Fibroblast of mammary gland (primary cell): ENCODE measurements around the gene DICER1.

ENCODE experiments used
- DNase-seq: peaks from one replicate; pipeline ENCODE4 v3.0.0-alpha.2; 2010; ENCODE audit warnings: low read depth
- H3K4me3 ChIP-seq: 2 replicates; pipeline ENCODE4 v1.5.1; 2011; ENCODE audit warnings: low read depth, mild to moderate bottlenecking, low read length, moderate library complexity; ENCODE audit not compliant: control insufficient read depth
- TF ChIP-seq, protein P1 (sequence below): conservative IDR thresholded peaks from 2 replicates; pipeline ENCODE4 v1.5.1; 2011; ENCODE audit warnings: low read depth, low read length, inconsistent platforms; ENCODE audit not compliant: control insufficient read depth, insufficient read depth

The DICER1 gene

DNA sequence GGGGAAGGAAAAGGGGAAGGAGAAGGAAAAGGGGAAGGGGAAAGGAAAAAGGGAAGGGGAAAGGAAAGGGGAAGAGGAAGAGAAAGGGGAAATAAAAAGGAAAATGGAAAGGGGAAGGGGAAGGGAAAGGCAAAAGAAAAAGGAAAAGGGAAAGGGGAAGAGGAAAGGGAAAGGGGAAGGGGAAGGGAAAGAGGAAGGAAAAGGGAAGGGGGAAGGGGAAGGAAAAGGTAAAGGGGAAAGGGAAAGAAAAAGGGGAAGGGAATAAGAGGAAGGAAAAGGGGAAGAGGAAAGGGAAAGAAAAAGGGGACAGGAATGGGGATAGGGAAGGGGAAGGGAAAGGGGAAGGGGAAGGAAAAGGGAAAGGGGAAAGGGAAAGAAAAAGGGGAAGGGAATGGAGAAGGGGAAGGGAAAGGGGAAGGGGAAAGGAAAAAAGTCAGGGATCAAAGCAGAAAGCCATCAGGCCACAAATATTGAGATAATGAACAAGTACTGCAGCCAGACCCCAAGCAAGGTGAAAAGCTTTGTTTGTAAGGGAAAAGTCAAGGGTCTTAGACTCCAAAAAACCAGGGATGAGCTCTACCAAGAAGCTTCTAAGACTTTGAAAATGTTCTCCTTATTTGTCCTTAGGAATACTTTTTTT is 20.0 kb downstream of the DICER1 start:
- H3K4me3 ChIP-seq: no peak overlapping the region
- TF ChIP-seq, protein P1, sequence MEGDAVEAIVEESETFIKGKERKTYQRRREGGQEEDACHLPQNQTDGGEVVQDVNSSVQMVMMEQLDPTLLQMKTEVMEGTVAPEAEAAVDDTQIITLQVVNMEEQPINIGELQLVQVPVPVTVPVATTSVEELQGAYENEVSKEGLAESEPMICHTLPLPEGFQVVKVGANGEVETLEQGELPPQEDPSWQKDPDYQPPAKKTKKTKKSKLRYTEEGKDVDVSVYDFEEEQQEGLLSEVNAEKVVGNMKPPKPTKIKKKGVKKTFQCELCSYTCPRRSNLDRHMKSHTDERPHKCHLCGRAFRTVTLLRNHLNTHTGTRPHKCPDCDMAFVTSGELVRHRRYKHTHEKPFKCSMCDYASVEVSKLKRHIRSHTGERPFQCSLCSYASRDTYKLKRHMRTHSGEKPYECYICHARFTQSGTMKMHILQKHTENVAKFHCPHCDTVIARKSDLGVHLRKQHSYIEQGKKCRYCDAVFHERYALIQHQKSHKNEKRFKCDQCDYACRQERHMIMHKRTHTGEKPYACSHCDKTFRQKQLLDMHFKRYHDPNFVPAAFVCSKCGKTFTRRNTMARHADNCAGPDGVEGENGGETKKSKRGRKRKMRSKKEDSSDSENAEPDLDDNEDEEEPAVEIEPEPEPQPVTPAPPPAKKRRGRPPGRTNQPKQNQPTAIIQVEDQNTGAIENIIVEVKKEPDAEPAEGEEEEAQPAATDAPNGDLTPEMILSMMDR: no peak
- DNase-seq: no peak

DNA sequence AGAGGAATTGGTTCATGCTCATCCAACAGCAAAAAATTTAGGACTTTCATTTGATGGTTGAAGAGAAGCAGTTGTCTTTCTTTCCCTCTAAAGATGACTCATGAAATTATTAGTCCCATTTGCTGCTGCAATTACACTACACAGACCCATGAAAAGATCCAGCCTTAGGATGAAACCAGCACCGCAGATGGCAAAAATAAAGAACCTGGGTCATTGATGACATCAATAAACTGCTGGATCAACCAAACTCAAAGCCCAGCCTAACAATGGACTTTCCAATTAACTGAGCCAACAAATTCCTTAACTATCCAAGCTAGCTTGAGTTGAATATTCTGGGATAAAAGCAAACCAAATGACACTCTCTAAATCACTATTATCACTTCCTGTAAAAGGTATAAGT is 20.7 kb downstream of the DICER1 start:
- TF ChIP-seq, protein P1: no peak
- H3K4me3 ChIP-seq: no peak overlapping the region
- peak; percentile 63 for DNase-seq

DNA sequence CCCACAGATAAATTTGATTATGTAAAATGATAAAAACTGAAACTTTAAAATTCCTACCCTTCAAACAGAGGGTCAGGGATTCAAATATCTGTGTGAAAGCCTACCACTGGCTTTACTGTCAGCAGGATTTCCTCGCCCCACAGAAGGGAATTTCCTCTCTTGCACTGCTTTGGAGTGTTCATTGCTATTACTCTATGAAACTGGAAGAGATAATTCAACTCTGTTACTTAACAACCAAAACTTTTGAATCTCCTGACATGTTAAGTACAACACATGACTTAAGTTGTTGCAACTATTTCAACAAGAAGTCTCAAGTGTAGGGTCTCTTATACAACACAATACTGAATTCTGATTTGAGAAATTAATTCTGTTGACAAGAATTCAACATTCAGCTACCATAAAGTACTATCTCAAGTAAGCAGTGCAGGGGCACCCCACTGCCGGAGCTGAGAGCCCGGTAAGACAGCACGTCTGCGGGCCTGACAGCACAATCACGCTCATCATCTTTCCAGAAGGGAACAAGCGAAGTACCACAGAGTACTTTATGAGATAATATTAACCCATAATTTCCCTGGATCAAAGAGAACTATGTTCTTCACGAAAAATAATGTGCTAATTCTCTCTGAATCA is 22.9 kb downstream of the DICER1 start:
- H3K4me3 ChIP-seq: no peak overlapping the region
- DNase-seq: no peak
- TF ChIP-seq, protein P1: no peak

DNA sequence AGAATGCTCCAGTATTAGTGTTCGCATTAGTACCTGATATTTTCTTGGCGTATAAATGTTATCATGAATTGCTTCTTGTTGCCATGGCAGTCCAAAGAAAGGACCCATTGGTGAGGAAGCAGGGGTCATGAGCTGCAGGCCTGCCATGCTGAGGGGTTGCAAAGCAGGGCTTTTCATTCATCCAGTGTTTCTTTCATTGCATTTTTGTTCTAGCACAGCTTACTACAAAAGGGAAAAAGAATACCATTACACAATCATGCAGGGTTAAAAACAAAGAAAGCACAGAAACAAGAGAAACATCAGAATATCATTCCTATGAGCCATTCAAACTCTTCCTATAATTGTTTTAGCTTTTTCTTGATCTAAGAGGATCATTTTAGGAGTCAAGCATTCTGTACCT is 24.0 kb downstream of the DICER1 start:
- no peak overlapping the region for H3K4me3 ChIP-seq
- DNase-seq: no peak
- TF ChIP-seq, protein P1: no peak

DNA sequence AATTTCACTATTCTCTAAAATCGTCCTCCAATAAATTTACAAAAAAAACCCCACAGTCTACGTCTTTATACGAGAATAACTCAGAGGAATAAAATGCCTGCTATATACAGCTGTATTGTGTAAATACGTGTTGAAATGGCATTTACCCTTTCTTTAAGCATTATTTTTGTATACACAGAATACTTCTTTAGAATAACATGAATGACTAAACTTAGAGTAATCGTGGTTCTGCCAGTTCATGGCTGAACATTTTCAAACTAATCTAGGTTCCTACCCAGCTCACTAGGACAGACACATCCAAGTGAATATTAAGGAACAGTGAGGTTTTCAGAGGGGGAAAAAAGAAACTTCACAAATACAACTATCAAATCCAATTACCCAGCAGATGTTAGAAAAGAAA is 24.6 kb downstream of the DICER1 start:
- no peak for DNase-seq
- TF ChIP-seq, protein P1: no peak
- no peak overlapping the region for H3K4me3 ChIP-seq

DNA sequence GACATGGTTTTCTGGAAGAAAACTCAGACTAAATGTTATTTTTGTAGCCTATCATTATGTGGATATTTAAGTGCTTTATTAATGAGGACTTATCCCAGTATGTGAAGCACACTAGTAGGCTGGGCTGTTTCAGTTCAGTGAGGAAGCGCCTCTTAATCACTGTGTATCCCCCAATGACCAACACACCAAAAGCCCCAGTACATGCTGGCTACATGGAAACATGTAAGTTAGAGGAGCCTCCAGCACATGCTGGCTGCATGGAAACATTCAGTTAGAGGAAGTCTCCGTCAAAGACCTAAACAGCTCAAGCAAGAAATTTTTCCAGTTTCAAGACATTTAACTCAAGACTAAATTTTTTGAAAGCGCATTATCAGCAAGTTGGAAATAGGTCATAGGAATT is 26.8 kb downstream of the DICER1 start:
- DNase-seq: no peak
- TF ChIP-seq, protein P1: no peak
- H3K4me3 ChIP-seq: no peak overlapping the region
